PC-3 (cell line): ENCODE data around the gene CMTM5. TPM values are rescaled to one million over a fixed set of nuclear protein-coding genes. Genes with fewer than 3 reads are reported as not detected.

Experiments used
- ATAC-seq: fragments of 200-7000 bp; cut with Tn5 transposase; 2 replicates; pipeline ENCODE4 v1.9.1; 2020; ENCODE audit warnings: mild to moderate bottlenecking, moderate library complexity
- BruUV-seq: library from RNA; stranded (reverse); fragments of 400-500 nt; replicated peaks from 2 replicates; lab custom pipeline; 2021; lab: Mats Ljungman, UMichigan
- CTCF ChIA-PET: fragments of 300-600 bp; sonication (Branson Sonifier 250); formaldehyde crosslinking; loops from one replicate; lab custom pipeline; 2022; ENCODE audit warnings: antibody characterized with exemption; lab: Charles Lee
- POLR2A ChIA-PET: fragments of 300-600 bp; sonication (Branson Sonifier 250); formaldehyde crosslinking; loops from one replicate; lab custom pipeline; 2022; ENCODE audit warnings: antibody characterized with exemption; ENCODE audit not compliant: unreplicated experiment; lab: Charles Lee
- DNase-seq: peaks from one replicate; pipeline ENCODE4 v3.0.0-alpha.2; 2015
- H2AFZ ChIP-seq: fragments of 300-600 bp; sonication (generic); 2 replicates; pipeline ENCODE4 v1.6.0; 2016; ENCODE audit warnings: antibody characterized with exemption, low read length
- H3F3A ChIP-seq: fragments of 300-600 bp; sonication (generic); one replicate; pipeline ENCODE4 v1.6.0; 2017; ENCODE audit warnings: antibody characterized with exemption, low read length, control low read depth, mild to moderate bottlenecking; ENCODE audit not compliant: unreplicated experiment
- H3K27ac ChIP-seq: fragments of 300-600 bp; sonication (generic); 2 replicates; pipeline ENCODE4 v1.5.1; 2016; ENCODE audit warnings: mild to moderate bottlenecking, low read length
- H3K27me3 ChIP-seq: fragments of 300-600 bp; sonication (generic); 2 replicates; pipeline ENCODE4 v1.6.1; 2016; ENCODE audit warnings: low read length, mixed read lengths
- H3K36me3 ChIP-seq: fragments of 300-600 bp; sonication (generic); 2 replicates; pipeline ENCODE4 v1.6.1; 2016; ENCODE audit warnings: low read depth, mixed run types, low read length, mixed read lengths
- H3K4me1 ChIP-seq: fragments of 300-600 bp; sonication (generic); 2 replicates; pipeline ENCODE4 v1.5.1; 2016; ENCODE audit warnings: low read length; ENCODE audit not compliant: insufficient read depth
- H3K4me2 ChIP-seq: fragments of 300-600 bp; sonication (generic); 2 replicates; pipeline ENCODE4 v1.6.0; 2016; ENCODE audit warnings: low read length
- H3K4me3 ChIP-seq: fragments of 300-600 bp; sonication (generic); 2 replicates; pipeline ENCODE4 v1.5.1; 2016; ENCODE audit warnings: mild to moderate bottlenecking, low read length, mixed read lengths
- H3K79me2 ChIP-seq: fragments of 300-600 bp; sonication (generic); 2 replicates; pipeline ENCODE4 v1.6.1; 2017; ENCODE audit warnings: low read length, mixed read lengths
- H3K9ac ChIP-seq: fragments of 300-600 bp; sonication (generic); 2 replicates; pipeline ENCODE4 v1.6.0; 2016; ENCODE audit warnings: mild to moderate bottlenecking, low read length
- H3K9me2 ChIP-seq: fragments of 300-600 bp; sonication (generic); replicated peaks from 2 replicates; pipeline ENCODE4 v1.6.1; 2016; ENCODE audit warnings: mixed run types, low read length, mixed read lengths
- H3K9me3 ChIP-seq: fragments of 300-600 bp; sonication (generic); 2 replicates; pipeline ENCODE4 v1.6.1; 2016; ENCODE audit warnings: low read length, mixed read lengths
- H4K20me1 ChIP-seq: fragments of 300-600 bp; sonication (generic); 2 replicates; pipeline ENCODE4 v1.6.1; 2016; ENCODE audit warnings: low read length, mixed read lengths
- EZH2 ChIP-seq: fragments of 300-600 bp; sonication (generic); IDR thresholded peaks from one replicate; pipeline ENCODE4 v1.6.1; 2017; ENCODE audit warnings: antibody characterized with exemption, mild to moderate bottlenecking, low read length; ENCODE audit not compliant: unreplicated experiment
- EZH2phosphoT487 ChIP-seq: fragments of 300-600 bp; sonication (generic); IDR thresholded peaks from 2 replicates; pipeline ENCODE4 v1.6.1; 2018; ENCODE audit warnings: mild to moderate bottlenecking, antibody characterized with exemption, low read length, borderline replicate concordance
- intact Hi-C: fragments of 100-400 bp; cut with micrococcal nuclease; formaldehyde crosslinking; loops from 2 replicates; pipeline ENCODE4 v1.9.0; 2023
- total RNA-seq: library from RNA; depleted of rRNA; stranded (reverse); fragments of >200 nt; gene quantifications from 2 replicates; pipeline ENCODE4 v1.2.3, GENCODE V29; 2014
- TF ChIP-seq, protein P1 (sequence below): fragments of 300-600 bp; sonication (generic); conservative IDR thresholded peaks from 2 replicates; pipeline ENCODE4 v1.5.1; 2017; ENCODE audit warnings: antibody characterized with exemption, low read depth, mild to moderate bottlenecking, low read length

CMTM5 gene
- total RNA-seq, 1 experiment from 2014 or later = not detected

GRCh38 chr14:23392613-23393012 lies 15.8 kb downstream of the CMTM5 start:
- intact Hi-C loops = no loop called here
- no peaks in the 10 kb centered on the region for H3K79me2 ChIP-seq
- TF ChIP-seq, protein P1, sequence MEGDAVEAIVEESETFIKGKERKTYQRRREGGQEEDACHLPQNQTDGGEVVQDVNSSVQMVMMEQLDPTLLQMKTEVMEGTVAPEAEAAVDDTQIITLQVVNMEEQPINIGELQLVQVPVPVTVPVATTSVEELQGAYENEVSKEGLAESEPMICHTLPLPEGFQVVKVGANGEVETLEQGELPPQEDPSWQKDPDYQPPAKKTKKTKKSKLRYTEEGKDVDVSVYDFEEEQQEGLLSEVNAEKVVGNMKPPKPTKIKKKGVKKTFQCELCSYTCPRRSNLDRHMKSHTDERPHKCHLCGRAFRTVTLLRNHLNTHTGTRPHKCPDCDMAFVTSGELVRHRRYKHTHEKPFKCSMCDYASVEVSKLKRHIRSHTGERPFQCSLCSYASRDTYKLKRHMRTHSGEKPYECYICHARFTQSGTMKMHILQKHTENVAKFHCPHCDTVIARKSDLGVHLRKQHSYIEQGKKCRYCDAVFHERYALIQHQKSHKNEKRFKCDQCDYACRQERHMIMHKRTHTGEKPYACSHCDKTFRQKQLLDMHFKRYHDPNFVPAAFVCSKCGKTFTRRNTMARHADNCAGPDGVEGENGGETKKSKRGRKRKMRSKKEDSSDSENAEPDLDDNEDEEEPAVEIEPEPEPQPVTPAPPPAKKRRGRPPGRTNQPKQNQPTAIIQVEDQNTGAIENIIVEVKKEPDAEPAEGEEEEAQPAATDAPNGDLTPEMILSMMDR = no peak
- TF ChIP-seq EZH2 (no peak), EZH2phosphoT487 (no peak)
- ChIA-PET CTCF (no interaction called here), POLR2A (no interaction called here)
- DNase-seq (no peak), ATAC-seq (no peak)
- no peak overlapping the region for H3K27ac ChIP-seq
- peaks cover 71% of the 10 kb centered on the region for H3K27me3 ChIP-seq
- no peaks in the 10 kb centered on the region for H3K36me3 ChIP-seq
- H2AFZ ChIP-seq = no peak overlapping the region
- no peak overlapping the region for H3K9ac ChIP-seq
- H3K4me1 ChIP-seq = no peaks in the 10 kb centered on the region
- no peaks in the 10 kb centered on the region for H3F3A ChIP-seq
- no TSS peak for BruUV-seq
- H3K9me2 ChIP-seq = no peaks in the 10 kb centered on the region
- H4K20me1 ChIP-seq = no peaks in the 10 kb centered on the region
- H3K4me3 ChIP-seq = no peak overlapping the region
- no peak overlapping the region for H3K4me2 ChIP-seq
- H3K9me3 ChIP-seq = no peaks in the 10 kb centered on the region

DNA sequence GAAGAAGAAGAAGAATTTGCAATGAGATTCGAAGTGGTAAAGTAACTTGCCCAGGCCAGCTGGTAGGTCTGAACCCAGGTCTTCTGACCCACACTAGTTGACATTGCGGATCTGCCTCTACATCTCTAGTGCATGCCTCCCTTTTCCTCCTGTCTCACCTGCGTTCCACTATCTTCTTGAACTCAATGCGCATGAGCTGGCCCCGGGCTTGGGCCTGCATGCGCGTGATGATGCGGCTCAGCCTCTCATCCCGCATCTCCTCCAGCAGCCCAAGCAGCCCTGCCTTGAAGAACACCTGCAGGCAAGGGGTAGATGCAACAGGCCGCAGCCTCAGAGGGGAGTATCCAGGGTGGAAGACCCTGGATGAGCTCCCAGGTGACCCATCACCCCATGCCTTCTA lies 19.3 kb downstream of the CMTM5 start:
- ChIA-PET CTCF (no interaction called here), POLR2A (no interaction called here)
- no peaks in the 10 kb centered on the region for H3K79me2 ChIP-seq
- no TSS peak for BruUV-seq
- H3K27ac ChIP-seq = no peak overlapping the region
- H3F3A ChIP-seq = no peaks in the 10 kb centered on the region
- no peaks in the 10 kb centered on the region for H3K36me3 ChIP-seq
- no peaks in the 10 kb centered on the region for H3K4me1 ChIP-seq
- TF ChIP-seq EZH2phosphoT487 = no peak
- TF ChIP-seq, protein P1 = no peak
- TF ChIP-seq EZH2 = no peak
- peaks cover 60% of the 10 kb centered on the region for H3K27me3 ChIP-seq
- no peaks in the 10 kb centered on the region for H4K20me1 ChIP-seq
- H3K9me2 ChIP-seq = no peaks in the 10 kb centered on the region
- DNase-seq (no peak), ATAC-seq (no peak)
- intact Hi-C loops = no loop called here
- H3K9ac ChIP-seq = no peak overlapping the region
- no peak overlapping the region for H2AFZ ChIP-seq
- no peak overlapping the region for H3K4me2 ChIP-seq
- H3K4me3 ChIP-seq = no peak overlapping the region
- H3K9me3 ChIP-seq = no peaks in the 10 kb centered on the region

- BruUV-seq = no TSS peak
- no peak for DNase-seq
- H3K9me3 ChIP-seq = no peaks in the 10 kb centered on the region
- no peaks in the 10 kb centered on the region for H3K9me2 ChIP-seq
- no peak overlapping the region for H3K9ac ChIP-seq
- H3K4me2 ChIP-seq = no peak overlapping the region
- peaks cover 59% of the 10 kb centered on the region for H3K27me3 ChIP-seq
- no peaks in the 10 kb centered on the region for H4K20me1 ChIP-seq
- ChIA-PET POLR2A (no interaction called here), CTCF (no interaction called here)
- TF ChIP-seq, protein P1 = no peak
- TF ChIP-seq EZH2phosphoT487 (no peak), EZH2 (no peak)
- no peak overlapping the region for H3K4me3 ChIP-seq
- no peak overlapping the region for H3K27ac ChIP-seq
- no peaks in the 10 kb centered on the region for H3F3A ChIP-seq
- no peak overlapping the region for H2AFZ ChIP-seq
- intact Hi-C loops = no loop called here
- no peaks in the 10 kb centered on the region for H3K4me1 ChIP-seq
- no peaks in the 10 kb centered on the region for H3K79me2 ChIP-seq
- no peaks in the 10 kb centered on the region for H3K36me3 ChIP-seq
- ATAC-seq = no peak
Observed at GRCh38 chr14:23396781-23397407, 20.0 kb downstream of the CMTM5 start.
